Spleen (tissue), 13 donors: ENCODE data around the gene NDUFAF4. TPM values are rescaled to one million over a fixed set of nuclear protein-coding genes. Genes with fewer than 3 reads are reported as not detected.

Experiments
- DNase-seq: peaks from one replicate; pipeline ENCODE4 v3.0.0-alpha.2; 2020
- H3K27ac ChIP-seq, 8 donors: fragments of 200-600 bp; sonication (generic) in 7 of 8; 1 replicate in 4 of 8; 2 replicates in 4 of 8; pipeline versions ENCODE4 v1.5.0 to v1.8.0; 2016 to 2021; ENCODE audit warnings: inconsistent platforms in 4 of 8, mild to moderate bottlenecking in 4 of 8, moderate library complexity in 1 of 8
- H3K27me3 ChIP-seq, 7 donors: fragments of 200-600 bp; sonication (generic) in 6 of 7; replicated peaks in 1 of 7; 1 replicate in 4 of 7; 2 replicates in 3 of 7; pipeline versions ENCODE4 v1.5.0 to v1.8.0; 2016 to 2021; ENCODE audit warnings: inconsistent platforms in 3 of 7, mild to moderate bottlenecking in 1 of 7
- H3K36me3 ChIP-seq, 6 donors: fragments of 200-600 bp; sonication (generic) in 5 of 6; 1 replicate in 4 of 6; 2 replicates in 2 of 6; pipeline versions ENCODE4 v1.5.0 to v1.8.0; 2016 to 2021; ENCODE audit warnings: inconsistent platforms in 2 of 6
- H3K4me1 ChIP-seq, 6 donors: fragments of 200-600 bp; sonication (generic) in 5 of 6; 1 replicate in 3 of 6; 2 replicates in 3 of 6; pipeline versions ENCODE4 v1.5.0 to v1.8.0; 2016 to 2021; ENCODE audit warnings: inconsistent platforms in 3 of 6
- H3K4me3 ChIP-seq, 8 donors: fragments of 200-600 bp; sonication (generic) in 7 of 8; 1 replicate in 4 of 8; 2 replicates in 4 of 8; pipeline versions ENCODE4 v1.5.0 to v1.8.0; 2016 to 2021; ENCODE audit warnings: inconsistent platforms in 4 of 8, mild to moderate bottlenecking in 4 of 8, moderate library complexity in 2 of 8
- H3K9me3 ChIP-seq, 8 donors: fragments of 200-600 bp; sonication (generic) in 7 of 8; 1 replicate in 4 of 8; 2 replicates in 4 of 8; pipeline versions ENCODE4 v1.5.0 to v1.8.0; 2016 to 2021; ENCODE audit warnings: inconsistent platforms in 4 of 8
- CTCF ChIP-seq, 11 experiments: fragments of 200-600 bp in 7 of 11; fragments of 450-650 bp in 4 of 11; sonication (generic) in 4 of 11; IDR thresholded peaks in 8 of 11; conservative IDR thresholded peaks in 3 of 11; 1 replicate in 7 of 11; 2 replicates in 4 of 11; pipeline versions ENCODE4 v1.4.0 to v1.8.0; 2016 to 2021; ENCODE audit warnings: antibody characterized with exemption in 11 of 11, inconsistent platforms in 4 of 11, mild to moderate bottlenecking in 1 of 11
- POLR2A ChIP-seq, 3 donors: fragments of 450-650 bp; IDR thresholded peaks; one replicate each; pipeline ENCODE4 v1.5.1; 2017; ENCODE audit warnings: antibody characterized with exemption in 3 of 3, mild to moderate bottlenecking in 1 of 3
- POLR2AphosphoS5 ChIP-seq, 3 donors: sonication (generic); formaldehyde crosslinking; IDR thresholded peaks; one replicate each; pipeline ENCODE4 v1.5.1; 2017; ENCODE audit warnings: antibody characterized with exemption in 3 of 3
- WGBS, 5 donors: extraction: QIAGEN DNeasy Blood & Tissue Kit in 3 of 5; methylation state at CpG; one replicate each; pipeline versions ENCODE4 v1.1.5 to v1.1.7; 2013 to 2018; 5-methylcytosine and 5-hydroxymethylcytosine counted together
- intact Hi-C: fragments of 100-400 bp; cut with DNase I; formaldehyde crosslinking; loops from one replicate; pipeline ENCODE4 v1.15.0; 2023; ENCODE audit warnings: low total_unique reads
- long read RNA-seq, 2 donors: transcript quantifications; one replicate each; lab custom pipeline, GENCODE V29; 2026
- polyA plus RNA-seq, 3 donors: library from polyadenylated mRNA; stranded (reverse); fragments of 200-250 nt; gene quantifications; one replicate each; pipeline ENCODE4 v1.2.1, GENCODE V29; 2013
- total RNA-seq, 7 donors: library from RNA; depleted of rRNA in 3 of 7; stranded (reverse); fragments of >200 nt in 3 of 7; fragmentation: NEBNext Ultra II Directional in 4 of 7; extraction: Animal tissue kit (Norgen Biotek cat#: 25700) in 4 of 7; gene quantifications; one replicate each; pipeline versions ENCODE4 v1.1.0 to v1.2.1, GENCODE V29; 2016 to 2021
- donor health status: healthy with polysubstance abuse.
- donor health status: DM: no; HTN: no; CAD: no; lungs with moderate emphysema.
- donor health status: DM: no; HTN: no; CAD: no.
- donor health status: Bipolar disorder and iron deficiency.
- donor health status: healthy.
- donor health status: DM: no; HTN: no; CAD: no.
- donor health status: DM: yes; HTN: yes; CAD: no.

The NDUFAF4 gene
- 10 to 100 TPM; 10.1 to 33.9 (median 28.4) TPM for total RNA-seq
- polyA plus RNA-seq, result 10 to 100 TPM; 32.6 to 42.1 (median 33.8) TPM
- long read RNA-seq, donor 1, transcript NDUFAF4-201 (3 exons, 2,399 nt), result major isoform, 32 of 36 reads
- long read RNA-seq, donor 1, partial matches to known transcripts, result 0 of 36 reads
- long read RNA-seq, donor 1, other reads (novel, unspliced or antisense), result 0 of 36 reads
- long read RNA-seq, donor 2, transcript NDUFAF4-201 (3 exons, 2,399 nt), result major isoform, 15 of 15 reads
- long read RNA-seq, donor 2, partial matches to known transcripts, result 0 of 15 reads
- long read RNA-seq, donor 2, other reads (novel, unspliced or antisense), result 0 of 15 reads

GRCh38 chr6:96897396-96898240, at the start of gene NDUFAF4:
Gene NDUFAF4 (minus strand): TSS chr6:96897891. CDS start chr6:96897801, 90 bp downstream.
- intact Hi-C loops, result no loop called here

GRCh38 chr6:96947055-96947454, 49.4 kb upstream of the NDUFAF4 start:
- no peak overlapping the region for H3K27ac ChIP-seq
- 82 to 91% (median 83%) methylated on average over 3 of the region's 3 CpGs for WGBS, 5 donors
- no peak for DNase-seq
- TF ChIP-seq CTCF (IDR thresholded peaks at IDR 0.05 in 8 of 11, conservative IDR thresholded peaks at IDR 0.05 in 3 of 11) (no peak), POLR2A (IDR thresholded peaks at IDR 0.05) (no peak), POLR2AphosphoS5 (IDR thresholded peaks at IDR 0.05) (no peak)
- no peaks in the 10 kb centered on the region for H3K4me1 ChIP-seq
- H3K36me3 ChIP-seq, result no peaks in the 10 kb centered on the region
- intact Hi-C loops, result no loop called here
- no peak overlapping the region for H3K4me3 ChIP-seq
- H3K9me3 ChIP-seq, result peaks cover 0 to 9% (median 0%) of the 10 kb centered on the region in 8 donors
- H3K27me3 ChIP-seq, result no peaks in the 10 kb centered on the region

More at GRCh38 chr6:96897396-96898240, at the start of gene NDUFAF4:
- no peaks in the 10 kb centered on the region for H3K27me3 ChIP-seq
- H3K4me3 ChIP-seq, result peak within 1 kb of the TSS; percentile 74 to 100 (median 96)
- H3K36me3 ChIP-seq, result peaks cover 0 to 36% (median 19%) of the 10 kb centered on the region in 6 donors
- TF ChIP-seq CTCF (IDR thresholded peaks at IDR 0.05 in 8 of 11, conservative IDR thresholded peaks at IDR 0.05 in 3 of 11), result peak; percentile 83 to 98 (median 96)
- TF ChIP-seq POLR2AphosphoS5 (IDR thresholded peaks at IDR 0.05), result peak; percentile 87 to 90 (median 88)
- TF ChIP-seq POLR2A (IDR thresholded peaks at IDR 0.05), result peak in 1 of 3 donors; percentile 42
- peak; percentile 99 for DNase-seq
- peaks cover 18 to 54% (median 46%) of the 10 kb centered on the region in 6 donors for H3K4me1 ChIP-seq
- H3K27ac ChIP-seq, result peak within 1 kb of the TSS; percentile 73 to 98 (median 93)
- no peaks in the 10 kb centered on the region for H3K9me3 ChIP-seq
- WGBS, 5 donors, result 0% methylated on average over 62 to 71 of the region's 71 CpGs

GRCh38 chr6:96943555-96944215, 46.0 kb upstream of the NDUFAF4 start:
- H3K36me3 ChIP-seq, result no peaks in the 10 kb centered on the region
- H3K27me3 ChIP-seq, result no peaks in the 10 kb centered on the region
- H3K4me3 ChIP-seq, result no peak overlapping the region
- TF ChIP-seq CTCF (IDR thresholded peaks at IDR 0.05 in 8 of 11, conservative IDR thresholded peaks at IDR 0.05 in 3 of 11) (no peak), POLR2AphosphoS5 (IDR thresholded peaks at IDR 0.05) (no peak), POLR2A (IDR thresholded peaks at IDR 0.05) (no peak)
- H3K27ac ChIP-seq, result no peak overlapping the region
- intact Hi-C loops, result no loop called here
- H3K9me3 ChIP-seq, result peaks cover 0 to 9% (median 0%) of the 10 kb centered on the region in 8 donors
- no peak for DNase-seq
- peaks cover 0 to 4% (median 0%) of the 10 kb centered on the region in 6 donors for H3K4me1 ChIP-seq
- 67 to 75% (median 71%) methylated on average over 9 of the region's 9 CpGs for WGBS, 5 donors
